Esophagus muscularis mucosa (tissue), 4 donors: ENCODE results near the gene ENOX1.

Source experiments
- EP300 ChIP-seq: sonication (generic); formaldehyde crosslinking; IDR thresholded peaks from one replicate; pipeline ENCODE4 v1.6.1; 2017; ENCODE audit warnings: antibody characterized with exemption
- POLR2A ChIP-seq: fragments of 450-650 bp; IDR thresholded peaks from one replicate; pipeline ENCODE4 v1.6.1; 2017; ENCODE audit warnings: antibody characterized with exemption, moderate library complexity, mild to moderate bottlenecking, low read depth
- POLR2AphosphoS5 ChIP-seq, 2 donors: sonication (generic); formaldehyde crosslinking; IDR thresholded peaks; one replicate each; pipeline ENCODE4 v1.6.1; 2017; ENCODE audit warnings: antibody characterized with exemption in 2 of 2
- TF ChIP-seq, protein P1 (sequence below), 3 experiments: fragments of 200-600 bp in 2 of 3; fragments of 450-650 bp in 1 of 3; sonication (generic) in 2 of 3; IDR thresholded peaks; one replicate each; pipeline ENCODE4 v1.5.1; 2017 to 2019; ENCODE audit warnings: antibody characterized with exemption in 3 of 3, mild to moderate bottlenecking in 2 of 3, moderate library complexity in 1 of 3

GRCh38 chr13:43243711-43244110 is 543.1 kb downstream of the ENOX1 start:
- TF ChIP-seq, protein P1, sequence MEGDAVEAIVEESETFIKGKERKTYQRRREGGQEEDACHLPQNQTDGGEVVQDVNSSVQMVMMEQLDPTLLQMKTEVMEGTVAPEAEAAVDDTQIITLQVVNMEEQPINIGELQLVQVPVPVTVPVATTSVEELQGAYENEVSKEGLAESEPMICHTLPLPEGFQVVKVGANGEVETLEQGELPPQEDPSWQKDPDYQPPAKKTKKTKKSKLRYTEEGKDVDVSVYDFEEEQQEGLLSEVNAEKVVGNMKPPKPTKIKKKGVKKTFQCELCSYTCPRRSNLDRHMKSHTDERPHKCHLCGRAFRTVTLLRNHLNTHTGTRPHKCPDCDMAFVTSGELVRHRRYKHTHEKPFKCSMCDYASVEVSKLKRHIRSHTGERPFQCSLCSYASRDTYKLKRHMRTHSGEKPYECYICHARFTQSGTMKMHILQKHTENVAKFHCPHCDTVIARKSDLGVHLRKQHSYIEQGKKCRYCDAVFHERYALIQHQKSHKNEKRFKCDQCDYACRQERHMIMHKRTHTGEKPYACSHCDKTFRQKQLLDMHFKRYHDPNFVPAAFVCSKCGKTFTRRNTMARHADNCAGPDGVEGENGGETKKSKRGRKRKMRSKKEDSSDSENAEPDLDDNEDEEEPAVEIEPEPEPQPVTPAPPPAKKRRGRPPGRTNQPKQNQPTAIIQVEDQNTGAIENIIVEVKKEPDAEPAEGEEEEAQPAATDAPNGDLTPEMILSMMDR (IDR thresholded peaks at IDR 0.05) = no peak
- TF ChIP-seq POLR2AphosphoS5 (IDR thresholded peaks at IDR 0.05) (no peak), POLR2A (no peak), EP300 (no peak)
